ENCODE data around the gene KRTAP12-3.

The KRTAP12-3 gene

DNA sequence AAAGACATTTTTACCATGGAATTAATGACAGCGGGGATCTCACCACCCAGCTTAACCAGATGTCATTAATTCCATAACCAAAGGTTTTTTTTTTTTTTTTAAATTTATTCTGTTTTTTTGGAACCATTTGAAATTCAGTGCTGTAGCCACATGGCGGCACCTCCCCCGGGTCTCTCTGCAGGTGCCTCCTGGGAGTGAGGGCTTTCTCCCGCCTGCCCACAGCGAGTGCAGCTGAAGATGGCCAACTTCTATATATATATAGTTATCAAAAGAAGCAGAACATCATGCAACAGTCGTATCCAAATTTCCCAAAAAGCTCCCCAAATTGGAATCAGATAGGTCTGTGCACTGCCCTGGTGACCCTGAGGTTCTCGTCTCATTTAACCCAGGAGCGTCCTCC, 42.3 kb upstream of the KRTAP12-3 start:
- H3K4me1 ChIP-seq (ENCODE audit: control insufficient read depth, insufficient read depth, low read length, poor library complexity, severe bottlenecking), result peaks cover 25% of the 10 kb centered on the region
- H3K27ac ChIP-seq (ENCODE audit: insufficient read depth, low read length, poor library complexity, severe bottlenecking), result no peak overlapping the region
- H3K27me3 ChIP-seq (replicated peaks; ENCODE audit: control insufficient read depth, insufficient read depth, low read length, poor library complexity, severe bottlenecking), result no peaks in the 10 kb centered on the region
- no peak for DNase-seq
- H3K4me3 ChIP-seq (ENCODE audit: insufficient read depth, low read depth, low read length, poor library complexity, severe bottlenecking), result no peak overlapping the region
- H3K9me3 ChIP-seq (ENCODE audit: control insufficient read depth, low read length), result no peaks in the 10 kb centered on the region
- H3K36me3 ChIP-seq (ENCODE audit: control insufficient read depth, insufficient read depth, low read length), result no peaks in the 10 kb centered on the region

DNA sequence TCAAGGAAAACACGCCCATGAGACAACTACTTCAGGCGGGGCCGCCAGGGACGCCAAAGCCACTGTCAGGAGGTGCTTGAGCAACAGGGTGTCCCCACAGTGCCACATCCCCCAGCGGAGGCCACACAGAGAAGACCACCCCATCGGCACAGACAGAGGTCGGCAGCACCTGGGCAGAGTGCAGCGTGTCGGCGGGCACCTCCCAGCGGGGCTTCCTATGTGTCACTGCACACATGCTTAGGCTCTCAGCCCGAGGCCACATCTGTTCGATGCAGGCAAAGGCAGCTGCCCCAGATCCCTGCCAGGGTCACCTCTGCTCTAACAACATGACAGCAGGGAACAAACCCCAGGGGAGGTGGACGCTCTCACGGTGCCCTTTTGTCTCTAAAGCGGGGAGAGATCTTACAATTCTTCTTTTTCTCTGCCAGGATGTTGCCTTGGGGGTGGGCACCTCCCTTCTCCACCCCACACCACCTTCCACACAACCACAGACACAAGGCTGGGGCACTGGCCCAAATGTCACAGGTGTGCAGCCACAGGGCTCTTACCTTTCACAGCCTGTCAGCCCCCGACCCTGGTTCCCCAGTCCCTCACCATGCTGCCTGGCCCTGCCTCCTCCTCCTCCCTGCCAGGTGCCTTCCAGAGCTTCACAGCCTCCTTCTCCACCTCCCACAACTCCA, 41.7 kb upstream of the KRTAP12-3 start:
- Histone ChIP-seq H3K4me1 (ENCODE audit: control insufficient read depth, insufficient read depth, low read length, poor library complexity, severe bottlenecking) (peaks cover 25% of the 10 kb centered on the region), H3K27me3 (replicated peaks; ENCODE audit: control insufficient read depth, insufficient read depth, low read length, poor library complexity, severe bottlenecking) (no peaks in the 10 kb centered on the region), H3K9me3 (ENCODE audit: control insufficient read depth, low read length) (no peaks in the 10 kb centered on the region), H3K4me3 (ENCODE audit: insufficient read depth, low read depth, low read length, poor library complexity, severe bottlenecking) (no peak overlapping the region), H3K27ac (ENCODE audit: insufficient read depth, low read length, poor library complexity, severe bottlenecking) (no peak overlapping the region), H3K36me3 (ENCODE audit: control insufficient read depth, insufficient read depth, low read length) (no peaks in the 10 kb centered on the region)
- no peak for DNase-seq

DNA sequence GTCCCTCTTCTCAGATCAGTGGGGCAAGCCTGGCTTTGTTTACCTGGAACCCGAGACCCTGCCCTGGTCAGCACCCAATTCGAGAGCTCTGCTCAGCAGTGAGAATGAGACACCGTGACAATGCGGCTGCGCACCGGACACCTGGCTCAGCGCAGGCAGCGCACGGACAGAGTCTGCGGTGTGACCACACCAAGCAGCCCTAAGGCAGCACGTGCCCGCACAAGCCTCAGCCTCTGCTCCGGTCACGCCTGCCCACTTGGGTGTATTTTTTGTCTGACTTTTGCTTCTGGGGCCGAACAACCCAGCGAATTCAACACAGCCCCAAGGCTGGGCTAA, 41.2 kb upstream of the KRTAP12-3 start:
- Histone ChIP-seq H3K27me3 (replicated peaks; ENCODE audit: control insufficient read depth, insufficient read depth, low read length, poor library complexity, severe bottlenecking) (no peaks in the 10 kb centered on the region), H3K36me3 (ENCODE audit: control insufficient read depth, insufficient read depth, low read length) (no peaks in the 10 kb centered on the region), H3K4me3 (ENCODE audit: insufficient read depth, low read depth, low read length, poor library complexity, severe bottlenecking) (no peak overlapping the region), H3K4me1 (ENCODE audit: control insufficient read depth, insufficient read depth, low read length, poor library complexity, severe bottlenecking) (peaks cover 25% of the 10 kb centered on the region), H3K9me3 (ENCODE audit: control insufficient read depth, low read length) (no peaks in the 10 kb centered on the region), H3K27ac (ENCODE audit: insufficient read depth, low read length, poor library complexity, severe bottlenecking) (no peak overlapping the region)
- DNase-seq, result no peak

DNA sequence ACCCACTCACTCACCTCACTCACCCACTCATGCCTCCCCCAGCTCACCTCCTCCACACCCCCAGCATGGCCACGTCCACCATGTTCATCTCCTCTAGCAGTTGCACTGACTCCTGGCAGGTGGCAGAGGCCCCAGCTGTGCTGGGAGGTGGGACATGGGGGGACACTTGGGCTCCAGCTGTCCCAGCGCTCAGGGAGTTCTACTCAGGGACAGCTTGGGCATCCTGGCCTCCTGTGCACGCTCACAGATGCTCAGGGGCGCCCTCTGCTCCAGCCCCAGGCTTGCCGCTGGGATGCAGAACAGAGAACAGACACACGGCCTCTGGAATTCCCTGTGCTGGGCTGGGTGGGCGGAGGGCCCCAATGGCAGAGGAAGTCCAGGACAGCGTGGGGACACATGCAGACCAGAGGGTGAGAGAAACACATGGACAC, 40.6 kb upstream of the KRTAP12-3 start:
- peaks cover 25% of the 10 kb centered on the region for H3K4me1 ChIP-seq (ENCODE audit: control insufficient read depth, insufficient read depth, low read length, poor library complexity, severe bottlenecking)
- no peak overlapping the region for H3K4me3 ChIP-seq (ENCODE audit: insufficient read depth, low read depth, low read length, poor library complexity, severe bottlenecking)
- no peak for DNase-seq

DNA sequence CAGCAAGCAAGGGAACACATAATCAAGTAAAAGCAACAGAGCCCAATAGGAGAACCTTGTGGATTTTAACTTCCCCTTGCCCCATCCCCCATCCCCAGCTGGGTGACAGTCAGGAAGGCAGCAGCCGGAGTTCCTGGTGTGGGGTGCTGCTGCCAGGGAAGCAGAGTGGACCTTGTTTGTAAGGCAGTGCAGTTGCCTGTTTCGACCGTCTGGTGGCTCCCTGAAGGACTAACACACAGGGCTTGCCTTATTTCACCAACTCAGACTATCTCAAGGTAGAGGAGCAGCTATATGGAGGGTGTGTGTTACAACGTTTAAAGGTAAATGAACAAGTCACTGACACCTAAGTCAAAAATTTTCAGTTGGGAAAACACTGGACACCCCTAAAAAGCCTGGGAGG, 39.2 kb upstream of the KRTAP12-3 start:
- Histone ChIP-seq H3K9me3 (ENCODE audit: control insufficient read depth, low read length) (no peaks in the 10 kb centered on the region), H3K27ac (ENCODE audit: insufficient read depth, low read length, poor library complexity, severe bottlenecking) (peak overlapping the region; percentile 44), H3K4me3 (ENCODE audit: insufficient read depth, low read depth, low read length, poor library complexity, severe bottlenecking) (peak overlapping the region; percentile 6), H3K4me1 (ENCODE audit: control insufficient read depth, insufficient read depth, low read length, poor library complexity, severe bottlenecking) (peaks cover 25% of the 10 kb centered on the region), H3K36me3 (ENCODE audit: control insufficient read depth, insufficient read depth, low read length) (no peaks in the 10 kb centered on the region), H3K27me3 (replicated peaks; ENCODE audit: control insufficient read depth, insufficient read depth, low read length, poor library complexity, severe bottlenecking) (no peaks in the 10 kb centered on the region)
- DNase-seq, result no peak

More for the DNA sequence above, 40.6 kb upstream of the KRTAP12-3 start:
- no peaks in the 10 kb centered on the region for H3K27me3 ChIP-seq (replicated peaks; ENCODE audit: control insufficient read depth, insufficient read depth, low read length, poor library complexity, severe bottlenecking)
- H3K36me3 ChIP-seq (ENCODE audit: control insufficient read depth, insufficient read depth, low read length), result no peaks in the 10 kb centered on the region
- H3K9me3 ChIP-seq (ENCODE audit: control insufficient read depth, low read length), result no peaks in the 10 kb centered on the region
- H3K27ac ChIP-seq (ENCODE audit: insufficient read depth, low read length, poor library complexity, severe bottlenecking), result no peak overlapping the region

DNA sequence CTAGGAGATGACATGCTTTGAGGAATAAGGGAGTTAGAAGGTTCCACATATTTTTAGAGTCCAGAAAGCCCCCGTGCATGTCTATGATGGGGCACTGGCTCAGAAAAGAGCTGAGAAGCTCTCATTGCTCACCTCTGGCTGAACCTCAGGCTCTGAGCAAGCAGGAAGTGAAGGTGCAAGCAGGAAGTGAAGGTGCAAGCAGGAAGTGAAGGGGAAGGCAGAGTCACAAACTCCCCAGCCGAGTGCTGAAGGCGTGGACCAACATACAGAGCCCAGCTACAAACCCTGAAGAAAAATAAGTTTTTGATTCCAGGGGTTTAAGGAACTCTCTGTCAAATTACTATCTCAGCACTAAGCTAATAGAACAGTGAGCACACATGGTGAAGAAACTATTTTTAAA, 38.8 kb upstream of the KRTAP12-3 start:
- peak; percentile 36 to 51 (median 45) for DNase-seq
- H3K27ac ChIP-seq (ENCODE audit: insufficient read depth, low read length, poor library complexity, severe bottlenecking), result peak overlapping the region; percentile 44
- no peaks in the 10 kb centered on the region for H3K27me3 ChIP-seq (replicated peaks; ENCODE audit: control insufficient read depth, insufficient read depth, low read length, poor library complexity, severe bottlenecking)
- no peaks in the 10 kb centered on the region for H3K36me3 ChIP-seq (ENCODE audit: control insufficient read depth, insufficient read depth, low read length)
- H3K4me1 ChIP-seq (ENCODE audit: control insufficient read depth, insufficient read depth, low read length, poor library complexity, severe bottlenecking), result peaks cover 25% of the 10 kb centered on the region
- peaks cover under 1% of the 10 kb centered on the region for H3K9me3 ChIP-seq (ENCODE audit: control insufficient read depth, low read length)
- no peak overlapping the region for H3K4me3 ChIP-seq (ENCODE audit: insufficient read depth, low read depth, low read length, poor library complexity, severe bottlenecking)

DNA sequence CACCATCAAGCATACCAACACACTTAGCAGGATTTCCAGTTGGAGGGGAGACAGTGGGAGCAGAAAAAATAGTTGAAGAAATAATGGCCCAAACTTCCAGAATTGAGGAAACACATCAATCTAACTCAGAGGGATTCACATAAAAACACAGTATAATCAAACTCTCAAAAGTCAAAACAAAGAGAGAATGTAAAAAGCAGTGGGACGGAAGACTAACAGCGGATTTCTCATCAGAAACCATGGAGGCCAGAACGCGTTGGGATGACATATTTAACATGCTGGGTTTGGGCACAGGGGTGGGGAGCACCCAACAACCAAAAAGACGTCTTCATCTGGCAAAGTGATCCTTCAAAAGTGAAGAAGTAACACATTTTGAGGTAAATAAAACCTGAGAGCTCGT, 37.8 kb upstream of the KRTAP12-3 start:
- no peaks in the 10 kb centered on the region for H3K27me3 ChIP-seq (replicated peaks; ENCODE audit: control insufficient read depth, insufficient read depth, low read length, poor library complexity, severe bottlenecking)
- H3K4me3 ChIP-seq (ENCODE audit: insufficient read depth, low read depth, low read length, poor library complexity, severe bottlenecking), result no peak overlapping the region
- H3K4me1 ChIP-seq (ENCODE audit: control insufficient read depth, insufficient read depth, low read length, poor library complexity, severe bottlenecking), result peaks cover 25% of the 10 kb centered on the region
- H3K27ac ChIP-seq (ENCODE audit: insufficient read depth, low read length, poor library complexity, severe bottlenecking), result no peak overlapping the region
- no peaks in the 10 kb centered on the region for H3K36me3 ChIP-seq (ENCODE audit: control insufficient read depth, insufficient read depth, low read length)
- DNase-seq, result no peak
- H3K9me3 ChIP-seq (ENCODE audit: control insufficient read depth, low read length), result peaks cover 7% of the 10 kb centered on the region

DNA sequence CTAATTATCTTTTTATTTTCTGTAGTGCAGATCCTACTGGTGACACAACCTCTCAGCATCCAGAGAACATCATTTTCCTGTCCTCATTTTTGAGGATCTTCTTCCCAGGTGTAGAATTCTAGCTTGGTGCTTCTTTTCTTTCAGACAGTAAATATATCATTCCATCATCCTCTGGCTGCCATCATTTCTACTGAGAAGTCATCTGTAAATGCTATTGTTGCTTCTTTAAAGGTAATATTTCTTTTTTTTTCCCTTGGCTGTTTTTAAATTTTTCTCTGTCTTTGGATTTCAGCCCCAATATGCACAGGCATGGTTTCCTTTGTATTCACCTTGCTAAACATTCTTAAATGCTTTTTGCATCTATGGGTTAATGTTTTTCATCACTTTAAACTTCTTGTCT, 34.2 kb upstream of the KRTAP12-3 start:
- Histone ChIP-seq H3K9me3 (ENCODE audit: control insufficient read depth, low read length) (peaks cover 7% of the 10 kb centered on the region), H3K27ac (ENCODE audit: insufficient read depth, low read length, poor library complexity, severe bottlenecking) (no peak overlapping the region)
- DNase-seq, result no peak

DNA sequence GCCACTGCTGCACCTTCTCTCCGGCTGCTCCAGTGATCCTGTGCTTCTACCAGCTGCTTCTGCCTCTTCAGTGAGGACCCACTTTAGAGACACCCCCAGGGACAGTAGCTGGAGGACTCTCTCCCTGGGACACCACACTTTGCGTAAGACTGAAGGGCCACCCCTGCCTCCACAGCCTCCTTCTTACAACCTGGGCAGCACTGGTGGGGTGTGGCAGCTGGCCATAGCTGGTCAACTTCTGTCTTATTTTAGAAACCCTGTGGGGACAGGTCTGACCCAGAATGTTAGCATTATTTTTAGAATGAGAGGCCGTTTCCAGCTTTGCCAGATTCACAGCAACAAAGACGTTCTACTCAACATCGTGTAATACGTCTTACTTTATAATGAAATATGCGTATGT, 32.0 kb upstream of the KRTAP12-3 start:
- H3K4me1 ChIP-seq (ENCODE audit: control insufficient read depth, insufficient read depth, low read length, poor library complexity, severe bottlenecking), result peaks cover 18% of the 10 kb centered on the region
- H3K27ac ChIP-seq (ENCODE audit: insufficient read depth, low read length, poor library complexity, severe bottlenecking), result no peak overlapping the region
- H3K9me3 ChIP-seq (ENCODE audit: control insufficient read depth, low read length), result peaks cover 15% of the 10 kb centered on the region
- no peaks in the 10 kb centered on the region for H3K27me3 ChIP-seq (replicated peaks; ENCODE audit: control insufficient read depth, insufficient read depth, low read length, poor library complexity, severe bottlenecking)
- no peaks in the 10 kb centered on the region for H3K36me3 ChIP-seq (ENCODE audit: control insufficient read depth, insufficient read depth, low read length)
- no peak for DNase-seq
- no peak overlapping the region for H3K4me3 ChIP-seq (ENCODE audit: insufficient read depth, low read depth, low read length, poor library complexity, severe bottlenecking)

More for the DNA sequence above, 34.2 kb upstream of the KRTAP12-3 start:
- no peaks in the 10 kb centered on the region for H3K36me3 ChIP-seq (ENCODE audit: control insufficient read depth, insufficient read depth, low read length)
- peaks cover 14% of the 10 kb centered on the region for H3K4me1 ChIP-seq (ENCODE audit: control insufficient read depth, insufficient read depth, low read length, poor library complexity, severe bottlenecking)
- no peaks in the 10 kb centered on the region for H3K27me3 ChIP-seq (replicated peaks; ENCODE audit: control insufficient read depth, insufficient read depth, low read length, poor library complexity, severe bottlenecking)
- no peak overlapping the region for H3K4me3 ChIP-seq (ENCODE audit: insufficient read depth, low read depth, low read length, poor library complexity, severe bottlenecking)

DNA sequence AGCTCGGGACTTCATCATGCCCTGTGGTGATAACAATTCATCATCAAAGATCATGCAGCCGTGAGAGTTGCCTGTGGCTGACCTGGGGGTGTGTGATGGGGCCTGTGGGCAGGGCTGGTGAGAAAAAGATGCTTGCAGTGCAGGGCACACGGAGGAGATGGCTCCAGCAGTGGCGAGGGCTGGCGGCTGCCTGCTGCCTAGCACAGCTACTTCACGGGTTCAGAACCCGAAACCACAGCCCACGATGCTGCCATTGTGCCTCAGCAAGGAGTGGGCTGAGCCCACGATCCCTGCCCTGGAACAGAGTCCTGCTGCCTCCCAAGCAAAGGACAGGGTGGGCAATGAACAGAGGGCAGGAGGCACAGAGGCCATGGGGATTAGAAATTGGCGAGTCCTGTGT, 31.5 kb upstream of the KRTAP12-3 start:
- DNase-seq, result no peak
- Histone ChIP-seq H3K4me3 (ENCODE audit: insufficient read depth, low read depth, low read length, poor library complexity, severe bottlenecking) (no peak overlapping the region), H3K4me1 (ENCODE audit: control insufficient read depth, insufficient read depth, low read length, poor library complexity, severe bottlenecking) (peaks cover 18% of the 10 kb centered on the region), H3K27me3 (replicated peaks; ENCODE audit: control insufficient read depth, insufficient read depth, low read length, poor library complexity, severe bottlenecking) (no peaks in the 10 kb centered on the region), H3K9me3 (ENCODE audit: control insufficient read depth, low read length) (peaks cover 19% of the 10 kb centered on the region), H3K36me3 (ENCODE audit: control insufficient read depth, insufficient read depth, low read length) (no peaks in the 10 kb centered on the region), H3K27ac (ENCODE audit: insufficient read depth, low read length, poor library complexity, severe bottlenecking) (no peak overlapping the region)

Data from effector memory CD4-positive, alpha-beta T cell (primary cell).